Stimulated activated CD4-positive, alpha-beta T cell treated with anti-CD3 and anti-CD28 coated beads, TNF-alpha, amount 100 ng/mL, for 24 hours (primary cell): ENCODE results near the gene CRACR2B.

Experiments used
- DNase-seq, 3 experiments: peaks; one replicate each; pipeline ENCODE4 v3.0.0-alpha.2; 2020; ENCODE audit warnings: low read depth in 3 of 3

The CRACR2B gene

DNA sequence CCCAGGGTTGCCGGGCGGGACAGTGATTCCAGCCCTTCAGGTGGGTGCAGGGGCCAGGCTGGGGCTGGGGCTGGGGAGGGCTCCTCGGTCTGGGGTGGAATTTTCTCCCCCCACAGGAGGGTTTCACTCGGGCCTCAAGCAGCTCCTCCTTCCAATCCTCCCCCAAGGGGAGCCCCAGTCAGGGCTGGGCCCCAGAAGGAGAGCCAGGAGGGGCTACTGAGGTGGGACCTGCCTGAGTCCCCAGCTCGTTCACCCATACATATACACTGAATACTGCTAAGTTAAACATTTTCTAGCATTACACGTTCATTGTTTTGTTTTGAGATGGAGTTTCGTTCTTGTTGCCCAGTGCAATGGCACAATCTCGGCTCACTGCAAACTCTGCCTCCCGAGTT is 1.5 kb upstream of the CRACR2B start:
- no peak for DNase-seq

- no peak for DNase-seq
Measured at GRCh38 chr11:826836-827145, 928 bp upstream of the CRACR2B start.

GRCh38 chr11:827146-827896 is 398 bp upstream of the CRACR2B start:
- no peak for DNase-seq

GRCh38 chr11:828506-829175 is 922 bp downstream of the CRACR2B start:
- no peak for DNase-seq

GRCh38 chr11:829176-829846 is 1.6 kb downstream of the CRACR2B start:
- no peak for DNase-seq

DNA sequence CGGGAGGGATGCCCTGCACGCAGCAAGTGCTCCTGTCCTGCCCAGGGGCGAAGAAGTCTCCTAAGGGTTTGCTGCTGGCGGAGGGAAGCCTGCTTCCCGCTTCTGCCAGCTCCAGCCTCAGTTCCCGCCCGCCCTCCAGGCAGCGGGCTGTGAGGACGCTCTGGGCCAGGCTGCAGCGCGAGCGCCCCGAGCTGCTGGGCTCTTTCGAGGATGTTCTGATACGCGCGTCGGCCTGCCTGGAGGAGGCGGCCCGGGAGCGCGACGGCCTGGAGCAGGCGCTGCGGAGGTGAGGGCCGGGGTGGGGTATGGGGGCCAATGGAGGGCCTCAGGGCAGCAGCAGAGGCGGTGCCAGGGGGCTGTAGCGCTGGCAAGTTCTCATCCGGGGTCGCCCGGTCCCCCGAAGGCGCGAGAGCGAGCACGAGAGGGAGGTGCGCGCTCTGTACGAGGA is 2.2 kb downstream of the CRACR2B start:
- DNase-seq = no peak

DNA sequence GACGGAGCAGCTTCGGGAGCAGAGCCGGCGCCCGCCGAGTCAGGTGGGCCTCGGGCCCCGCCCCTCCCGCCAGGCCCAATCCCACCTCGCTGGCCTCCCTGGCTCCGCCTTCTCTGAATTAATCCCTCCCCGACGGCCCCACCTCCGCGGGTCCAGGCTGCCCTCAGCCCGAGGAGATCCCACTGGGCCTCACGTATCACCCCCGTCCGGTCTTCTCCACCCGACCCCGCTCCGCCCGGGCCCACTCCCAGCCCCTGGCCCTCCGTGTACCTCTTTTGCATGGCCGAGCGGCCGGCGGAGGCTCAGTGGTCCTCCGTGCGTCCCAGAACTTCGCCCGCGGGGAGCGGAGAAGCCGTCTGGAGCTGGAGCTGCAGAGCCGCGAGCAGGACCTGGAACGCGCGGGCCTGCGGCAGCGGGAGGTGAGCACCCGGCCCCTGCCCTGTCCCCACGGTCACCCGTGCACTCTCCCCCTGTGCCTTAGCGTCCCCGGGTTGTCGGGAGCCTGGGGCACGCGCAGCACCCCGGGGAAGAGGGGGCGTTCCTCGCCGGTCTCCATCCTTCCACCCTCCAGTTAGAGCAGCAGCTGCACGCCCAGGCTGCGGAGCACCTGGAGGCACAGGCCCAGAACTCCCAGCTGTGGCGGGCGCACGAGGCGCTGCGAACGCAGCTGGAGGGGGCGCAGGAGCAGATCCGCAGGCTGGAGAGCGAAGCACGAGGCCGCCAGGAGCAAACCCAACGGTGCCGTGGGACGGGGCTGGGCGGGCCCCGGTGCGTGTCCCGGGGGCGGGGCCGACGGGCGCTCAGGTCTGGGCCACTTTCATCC is 2.8 kb downstream of the CRACR2B start:
- peak in 1 of 3 experiments; percentile 66 for DNase-seq

DNA sequence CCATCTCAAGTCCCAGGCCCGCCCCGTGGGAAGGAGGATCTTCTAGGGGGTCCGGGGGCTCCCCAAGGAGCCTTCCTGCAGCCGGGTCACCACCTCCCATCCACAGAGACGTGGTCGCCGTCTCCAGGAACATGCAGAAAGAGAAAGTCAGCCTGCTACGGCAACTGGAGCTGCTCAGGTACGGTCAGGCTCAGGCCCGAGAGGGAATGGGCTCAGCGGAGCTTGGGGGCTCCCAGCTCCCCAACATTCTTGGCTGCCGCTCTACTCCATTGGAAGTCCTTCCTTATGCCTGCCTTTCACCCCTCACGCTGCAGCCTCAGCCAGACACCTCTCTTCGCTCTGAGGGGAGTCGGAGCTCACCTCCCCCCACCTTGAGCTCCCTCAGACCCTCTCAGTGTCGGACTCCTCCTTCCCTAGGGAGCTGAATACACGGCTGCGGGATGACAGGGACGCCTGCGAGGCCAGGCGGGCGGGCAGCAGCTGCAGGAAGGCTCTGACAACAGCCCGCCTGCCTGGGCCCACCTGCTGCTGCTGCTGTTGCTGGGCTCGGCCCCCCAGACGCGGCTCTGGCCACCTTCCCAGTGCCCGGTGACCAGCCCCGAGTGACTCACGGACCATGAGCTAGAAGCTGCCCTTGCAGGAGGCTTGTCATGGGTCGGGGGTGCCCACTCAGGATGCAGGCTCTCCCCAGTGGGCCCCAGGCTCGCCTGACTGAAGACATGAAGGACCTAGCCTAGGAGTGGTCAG is 3.6 kb downstream of the CRACR2B start:
- no peak for DNase-seq

- DNase-seq = no peak
Measured at GRCh38 chr11:831961-832528, 4.3 kb downstream of the CRACR2B start.

DNA sequence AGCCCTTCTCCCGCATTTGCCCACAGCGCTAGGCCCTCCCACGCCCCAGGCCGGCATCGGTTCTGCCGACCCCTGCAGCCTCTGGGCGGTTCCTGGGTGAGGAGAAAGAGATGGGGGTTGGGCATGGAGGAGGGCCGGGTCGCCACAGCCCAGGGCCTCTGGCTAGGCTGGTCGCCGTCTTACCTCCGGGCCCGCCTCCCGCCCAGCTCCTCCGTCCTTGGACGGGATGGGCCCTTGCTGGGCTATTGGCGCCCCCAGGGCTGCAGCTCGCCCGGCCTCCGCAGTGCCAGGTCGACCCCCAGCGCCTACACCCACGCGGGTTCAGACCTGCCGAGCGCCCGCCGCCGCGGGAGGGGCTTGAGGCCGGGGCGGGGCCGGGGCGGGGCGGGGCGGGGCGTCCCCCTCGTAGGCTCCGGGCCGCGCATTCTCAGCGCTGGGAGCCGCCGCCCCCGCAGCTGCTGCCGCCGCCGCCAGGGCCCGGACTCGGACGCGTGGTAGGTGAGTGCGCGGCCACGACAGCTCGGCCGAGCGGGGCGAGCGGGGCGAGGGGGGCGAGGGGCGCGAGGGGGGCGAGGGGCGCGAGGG is 4.9 kb downstream of the CRACR2B start, which contains the start of gene CD151:
TSS of gene CD151 (plus strand) at position 424 of the 585 bp plus-strand sequence. CDS start 3,118 bp downstream, outside the sequence.
- DNase-seq = peak in 1 of 3 experiments; percentile 59

DNA sequence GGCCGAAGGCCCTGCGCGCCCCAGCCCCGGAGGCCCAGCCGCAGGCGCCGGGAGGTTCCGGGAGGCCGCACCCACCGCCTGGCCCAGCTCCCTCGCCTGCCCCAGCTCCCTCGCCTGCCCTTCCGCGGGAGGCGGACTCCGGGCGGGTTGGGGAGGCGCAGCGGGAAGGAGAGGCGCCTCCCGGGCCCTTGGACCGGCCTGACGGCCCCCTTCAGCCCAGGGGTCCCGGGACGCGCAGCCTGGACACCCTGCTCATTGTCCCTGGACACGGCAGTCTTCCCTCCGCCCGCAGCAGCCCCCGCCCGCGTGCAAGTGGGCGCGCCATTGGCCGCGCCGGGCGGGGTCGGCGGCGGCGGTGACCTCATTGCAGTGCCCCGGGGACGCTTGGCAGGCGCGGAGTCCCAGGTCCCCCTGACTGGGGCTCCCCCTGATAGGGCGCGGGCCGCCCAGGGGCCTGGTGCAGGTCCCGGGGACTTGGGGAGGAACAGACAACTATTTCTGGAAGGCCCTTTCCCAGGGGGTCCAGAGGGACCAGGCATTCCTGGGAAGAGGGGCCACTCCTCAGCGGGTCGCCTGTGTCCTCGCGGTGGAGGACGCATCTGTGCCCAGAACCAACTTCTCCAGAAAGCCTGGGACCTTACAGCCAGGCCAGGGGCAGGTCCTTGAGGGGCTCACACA is 5.5 kb downstream of the CRACR2B start:
- DNase-seq = no peak

DNA sequence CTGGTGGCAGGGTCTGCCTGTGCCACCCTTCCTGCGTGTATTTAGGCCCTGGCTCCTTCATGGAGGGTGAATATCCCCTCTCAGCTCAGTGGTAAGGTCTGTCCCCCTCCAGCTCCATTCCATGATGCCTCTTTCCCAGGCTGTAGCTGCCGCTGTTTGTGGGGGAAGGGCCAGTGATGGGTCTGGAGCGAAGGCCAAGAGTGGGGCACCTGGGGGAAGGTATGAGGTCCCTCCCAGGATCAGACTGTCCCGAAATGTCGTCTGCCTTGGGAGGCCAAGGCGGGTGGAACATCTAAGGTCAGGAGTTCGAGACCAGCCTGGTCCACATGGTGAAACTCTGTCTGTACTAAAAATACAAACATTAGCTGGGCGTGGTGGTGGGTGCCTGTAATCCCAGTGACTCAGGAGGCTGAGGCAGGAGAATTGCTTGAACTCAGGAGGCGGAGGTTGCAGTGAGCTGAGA is 6.2 kb downstream of the CRACR2B start:
- no peak for DNase-seq

- DNase-seq = no peak
Measured at GRCh38 chr11:834371-835316, 6.9 kb downstream of the CRACR2B start.

DNA sequence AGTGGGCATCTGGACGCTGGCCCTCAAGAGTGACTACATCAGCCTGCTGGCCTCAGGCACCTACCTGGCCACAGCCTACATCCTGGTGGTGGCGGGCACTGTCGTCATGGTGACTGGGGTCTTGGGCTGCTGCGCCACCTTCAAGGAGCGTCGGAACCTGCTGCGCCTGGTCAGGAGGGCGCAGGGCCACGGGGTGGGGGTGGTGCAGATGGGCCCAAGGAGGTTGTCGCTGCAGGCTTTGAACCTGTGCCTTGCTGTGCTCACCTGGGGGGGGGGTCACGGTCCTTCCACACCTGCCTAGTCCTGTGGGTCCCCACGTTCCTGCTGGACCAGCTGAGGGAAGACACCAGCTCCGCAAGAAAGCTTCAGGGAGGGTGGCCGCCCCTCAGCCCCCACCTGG is 8.6 kb downstream of the CRACR2B start:
- no peak for DNase-seq

- DNase-seq = no peak
Measured at GRCh38 chr11:836700-837099, 9.0 kb downstream of the CRACR2B start.

DNA sequence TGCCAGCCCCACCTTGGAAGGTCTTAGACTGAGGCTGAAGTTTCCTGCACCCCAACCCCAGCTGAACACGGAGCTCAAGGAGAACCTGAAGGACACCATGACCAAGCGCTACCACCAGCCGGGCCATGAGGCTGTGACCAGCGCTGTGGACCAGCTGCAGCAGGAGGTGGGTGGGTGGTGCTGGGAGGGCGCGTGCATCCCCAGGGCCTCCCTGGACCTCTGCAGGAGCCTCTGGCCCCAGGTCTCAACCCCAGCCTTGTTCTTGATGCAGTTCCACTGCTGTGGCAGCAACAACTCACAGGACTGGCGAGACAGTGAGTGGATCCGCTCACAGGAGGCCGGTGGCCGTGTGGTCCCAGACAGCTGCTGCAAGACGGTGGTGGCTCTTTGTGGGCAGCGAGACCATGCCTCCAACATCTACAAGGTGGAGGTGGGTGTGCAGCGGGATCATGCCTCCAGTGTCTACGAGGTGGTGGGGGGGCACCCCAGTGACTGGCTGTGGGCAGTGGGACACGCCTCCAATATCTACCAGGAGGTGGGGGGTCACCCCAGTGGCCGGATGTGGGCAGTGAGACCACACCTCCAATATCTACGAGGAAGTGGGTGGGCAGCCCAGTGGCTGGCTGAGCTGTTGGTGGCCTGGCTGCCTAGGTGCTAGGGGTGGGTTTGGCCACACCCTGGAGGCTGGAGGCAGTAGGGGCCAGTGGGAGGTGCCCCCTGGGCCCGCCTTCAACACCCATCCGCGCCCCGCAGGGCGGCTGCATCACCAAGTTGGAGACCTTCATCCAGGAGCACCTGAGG is 9.7 kb downstream of the CRACR2B start:
- DNase-seq = no peak

DNA sequence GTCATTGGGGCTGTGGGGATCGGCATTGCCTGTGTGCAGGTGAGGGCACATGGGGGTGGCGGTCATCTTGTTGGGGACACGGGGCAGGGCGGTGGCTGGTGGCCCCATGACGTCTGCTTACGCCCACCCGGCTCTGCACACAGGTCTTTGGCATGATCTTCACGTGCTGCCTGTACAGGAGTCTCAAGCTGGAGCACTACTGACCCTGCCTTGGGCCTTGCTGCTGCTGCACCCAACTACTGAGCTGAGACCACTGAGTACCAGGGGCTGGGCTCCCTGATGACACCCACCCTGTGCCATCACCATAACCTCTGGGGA is 10.2 kb downstream of the CRACR2B start:
- DNase-seq = no peak
